Tibial nerve (tissue), 4 donors: ENCODE measurements around the gene PRG2.

Source experiments
- EP300 ChIP-seq, 2 donors: sonication (generic); formaldehyde crosslinking; IDR thresholded peaks; one replicate each; pipeline ENCODE4 v1.6.1; 2017; ENCODE audit warnings: antibody characterized with exemption in 2 of 2, mild to moderate bottlenecking in 1 of 2
- TF ChIP-seq, protein P1 (sequence below), 5 experiments: fragments of 200-600 bp in 3 of 5; fragments of 450-650 bp in 2 of 5; sonication (generic) in 3 of 5; IDR thresholded peaks; one replicate each; pipeline ENCODE4 v1.5.1; 2016 to 2019; ENCODE audit warnings: antibody characterized with exemption in 5 of 5, mild to moderate bottlenecking in 3 of 5, moderate library complexity in 2 of 5

DNA sequence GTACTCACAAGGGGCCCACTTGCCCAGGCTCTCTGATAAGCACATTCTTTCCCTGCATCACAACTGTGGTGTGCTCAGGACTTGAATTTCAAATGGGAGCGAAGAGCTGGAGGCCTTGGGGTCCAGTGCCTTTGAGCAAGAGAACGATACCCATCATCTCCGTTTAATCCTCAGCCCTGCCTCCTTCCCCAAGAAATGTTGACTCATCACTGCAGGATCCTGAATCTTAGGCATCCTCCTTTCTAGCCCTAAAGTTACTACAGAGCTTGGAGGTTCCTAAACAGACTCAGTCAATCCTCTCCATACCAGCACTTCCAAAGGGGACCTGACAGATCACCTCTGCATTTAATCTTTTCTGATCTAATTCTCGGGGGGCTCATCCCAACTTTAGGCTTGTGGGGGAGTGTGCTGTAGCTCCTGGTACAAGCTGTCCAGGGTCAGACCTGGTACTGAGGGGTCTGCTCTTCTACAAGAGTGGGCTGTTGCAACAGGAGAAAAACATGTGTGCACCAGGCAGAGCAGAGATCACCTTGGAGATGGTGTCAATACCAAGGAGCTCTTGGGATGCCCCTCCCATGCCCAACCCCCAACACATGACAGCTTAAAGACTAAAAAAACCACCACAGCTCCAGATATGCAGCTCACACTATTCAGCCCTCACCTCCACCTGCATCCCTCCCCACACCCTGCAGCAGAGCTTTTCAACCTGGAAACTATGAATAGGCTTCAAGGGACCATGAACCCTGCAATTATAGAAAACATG lies 3.9 kb upstream of the PRG2 start:
- no peak for TF ChIP-seq EP300 (IDR thresholded peaks at IDR 0.05)
- TF ChIP-seq, protein P1, sequence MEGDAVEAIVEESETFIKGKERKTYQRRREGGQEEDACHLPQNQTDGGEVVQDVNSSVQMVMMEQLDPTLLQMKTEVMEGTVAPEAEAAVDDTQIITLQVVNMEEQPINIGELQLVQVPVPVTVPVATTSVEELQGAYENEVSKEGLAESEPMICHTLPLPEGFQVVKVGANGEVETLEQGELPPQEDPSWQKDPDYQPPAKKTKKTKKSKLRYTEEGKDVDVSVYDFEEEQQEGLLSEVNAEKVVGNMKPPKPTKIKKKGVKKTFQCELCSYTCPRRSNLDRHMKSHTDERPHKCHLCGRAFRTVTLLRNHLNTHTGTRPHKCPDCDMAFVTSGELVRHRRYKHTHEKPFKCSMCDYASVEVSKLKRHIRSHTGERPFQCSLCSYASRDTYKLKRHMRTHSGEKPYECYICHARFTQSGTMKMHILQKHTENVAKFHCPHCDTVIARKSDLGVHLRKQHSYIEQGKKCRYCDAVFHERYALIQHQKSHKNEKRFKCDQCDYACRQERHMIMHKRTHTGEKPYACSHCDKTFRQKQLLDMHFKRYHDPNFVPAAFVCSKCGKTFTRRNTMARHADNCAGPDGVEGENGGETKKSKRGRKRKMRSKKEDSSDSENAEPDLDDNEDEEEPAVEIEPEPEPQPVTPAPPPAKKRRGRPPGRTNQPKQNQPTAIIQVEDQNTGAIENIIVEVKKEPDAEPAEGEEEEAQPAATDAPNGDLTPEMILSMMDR (IDR thresholded peaks at IDR 0.05) = no peak
